Fibroblast of lung (primary cell): Measurements from ENCODE around the gene IP6K3. TPM values are rescaled to one million over a fixed set of nuclear protein-coding genes. Genes with fewer than 3 reads are reported as not detected.

ENCODE experiments used
- DNase-seq, 2 donors: peaks; one replicate each; pipeline versions ENCODE4 v3.0.0 to v3.0.0-alpha.2; 2010; ENCODE audit warnings: low read depth in 2 of 2
- H2AFZ ChIP-seq: 2 replicates; pipeline ENCODE4 v1.5.1; 2012; ENCODE audit warnings: low read length, control low read depth, inconsistent platforms
- H3K27ac ChIP-seq: 2 replicates; pipeline ENCODE4 v1.5.1; 2011; ENCODE audit warnings: low read length, control low read depth; ENCODE audit not compliant: insufficient read depth
- H3K27me3 ChIP-seq: 2 replicates; pipeline ENCODE4 v1.5.1; 2011; ENCODE audit warnings: mild to moderate bottlenecking, low read length; ENCODE audit not compliant: control insufficient read depth, insufficient read depth
- H3K36me3 ChIP-seq: 2 replicates; pipeline ENCODE4 v1.5.1; 2011; ENCODE audit warnings: low read length; ENCODE audit not compliant: control insufficient read depth, insufficient read depth
- H3K4me1 ChIP-seq: 2 replicates; pipeline ENCODE4 v1.5.1; 2011; ENCODE audit warnings: low read length; ENCODE audit not compliant: control insufficient read depth, insufficient read depth; ENCODE audit errors: extremely low read depth
- H3K4me2 ChIP-seq: 2 replicates; pipeline ENCODE4 v1.5.1; 2011; ENCODE audit warnings: low read length, control low read depth; ENCODE audit not compliant: insufficient read depth; ENCODE audit errors: extremely low read depth
- H3K4me3 ChIP-seq, 4 experiments: fragments of 200-600 bp in 1 of 4; sonication (generic) in 1 of 4; replicated peaks in 1 of 4; 2 replicates each; pipeline ENCODE4 v1.5.1; 2011 to 2016; ENCODE audit warnings: low read length in 4 of 4, low read depth in 3 of 4, mild to moderate bottlenecking in 3 of 4, control low read depth in 2 of 4, inconsistent platforms in 1 of 4, mixed read lengths in 1 of 4; ENCODE audit not compliant: insufficient read depth in 1 of 4; ENCODE audit errors: control extremely low read depth in 1 of 4
- H3K79me2 ChIP-seq: 2 replicates; pipeline ENCODE4 v1.5.1; 2012; ENCODE audit warnings: mild to moderate bottlenecking, low read length, inconsistent platforms; ENCODE audit not compliant: control insufficient read depth, insufficient read depth
- H3K9ac ChIP-seq: 2 replicates; pipeline ENCODE4 v1.5.1; 2011; ENCODE audit warnings: mild to moderate bottlenecking, low read length, control low read depth; ENCODE audit not compliant: insufficient read depth
- H3K9me3 ChIP-seq: 2 replicates; pipeline ENCODE4 v1.5.1; 2012; ENCODE audit warnings: low read depth, low read length; ENCODE audit not compliant: control insufficient read depth, insufficient read depth
- H4K20me1 ChIP-seq: 2 replicates; pipeline ENCODE4 v1.5.1; 2011; ENCODE audit warnings: low read length; ENCODE audit not compliant: control insufficient read depth, insufficient read depth; ENCODE audit errors: extremely low read depth
- EZH2 ChIP-seq: IDR thresholded peaks from 2 replicates; pipeline ENCODE4 v1.5.1; 2012; ENCODE audit warnings: low read length, control low read depth, mild to moderate bottlenecking; ENCODE audit errors: missing control alignments
- polyA plus RNA-seq, 2 donors: library from polyadenylated mRNA; depleted of rRNA in 1 of 2; stranded (reverse) in 1 of 2; unstranded in 1 of 2; fragments of >200 nt; gene quantifications; 2 replicates each; pipeline ENCODE4 v1.2.1, GENCODE V29; 2011 to 2012; ENCODE audit warnings: missing spikeins in 1 of 2
- total RNA-seq: library from RNA; depleted of rRNA; stranded (reverse); fragments of >200 nt; gene quantifications from 2 replicates; pipeline ENCODE4 v1.2.1, GENCODE V29; 2014
- TF ChIP-seq, protein P1 (sequence below), 2 donors: IDR thresholded peaks in 1 of 2; conservative IDR thresholded peaks in 1 of 2; 1 replicate in 1 of 2; 2 replicates in 1 of 2; pipeline ENCODE4 v1.5.1; 2011 to 2012; ENCODE audit warnings: low read length in 2 of 2, control low read depth in 1 of 2, inconsistent platforms in 1 of 2, low read depth in 1 of 2, mild to moderate bottlenecking in 1 of 2

IP6K3 gene
- total and polyA plus RNA-seq, 2 donors (not counting 1 experiment from before 2014, with no cell fraction given) = 0.84 to 5.4 TPM

DNA sequence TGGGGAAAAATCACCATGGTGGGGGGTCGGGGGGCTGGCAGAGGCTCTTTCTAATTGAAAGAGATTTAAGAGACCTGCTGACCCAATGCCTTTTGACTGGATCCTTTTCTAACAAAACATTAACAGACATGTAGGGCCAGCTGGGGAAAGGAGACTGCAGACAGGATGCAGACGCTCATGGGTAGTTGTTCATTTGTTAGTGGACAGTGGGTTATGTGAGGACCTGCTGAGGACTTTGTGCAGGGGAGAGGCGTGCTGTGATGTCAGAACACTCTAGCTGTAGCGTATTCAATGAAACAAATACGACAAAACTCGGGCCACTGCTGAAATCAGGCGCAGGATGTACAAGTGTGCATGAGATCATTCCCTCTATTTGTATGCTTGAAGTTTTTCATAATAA lies 1.2 kb downstream of the IP6K3 start:
- Histone ChIP-seq H3K79me2 (no peaks in the 10 kb centered on the region), H4K20me1 (no peaks in the 10 kb centered on the region), H3K9me3 (no peaks in the 10 kb centered on the region), H3K9ac (no peak overlapping the region), H3K27me3 (peaks cover 12% of the 10 kb centered on the region), H3K4me3 (peak overlapping the region in 2 of 4 experiments; percentile 54 to 61), H3K36me3 (no peaks in the 10 kb centered on the region), H2AFZ (no peak overlapping the region), H3K27ac (peak overlapping the region; percentile 20), H3K4me2 (no peak overlapping the region), H3K4me1 (peaks cover 10% of the 10 kb centered on the region)
- no peak for TF ChIP-seq EZH2
- TF ChIP-seq, protein P1, sequence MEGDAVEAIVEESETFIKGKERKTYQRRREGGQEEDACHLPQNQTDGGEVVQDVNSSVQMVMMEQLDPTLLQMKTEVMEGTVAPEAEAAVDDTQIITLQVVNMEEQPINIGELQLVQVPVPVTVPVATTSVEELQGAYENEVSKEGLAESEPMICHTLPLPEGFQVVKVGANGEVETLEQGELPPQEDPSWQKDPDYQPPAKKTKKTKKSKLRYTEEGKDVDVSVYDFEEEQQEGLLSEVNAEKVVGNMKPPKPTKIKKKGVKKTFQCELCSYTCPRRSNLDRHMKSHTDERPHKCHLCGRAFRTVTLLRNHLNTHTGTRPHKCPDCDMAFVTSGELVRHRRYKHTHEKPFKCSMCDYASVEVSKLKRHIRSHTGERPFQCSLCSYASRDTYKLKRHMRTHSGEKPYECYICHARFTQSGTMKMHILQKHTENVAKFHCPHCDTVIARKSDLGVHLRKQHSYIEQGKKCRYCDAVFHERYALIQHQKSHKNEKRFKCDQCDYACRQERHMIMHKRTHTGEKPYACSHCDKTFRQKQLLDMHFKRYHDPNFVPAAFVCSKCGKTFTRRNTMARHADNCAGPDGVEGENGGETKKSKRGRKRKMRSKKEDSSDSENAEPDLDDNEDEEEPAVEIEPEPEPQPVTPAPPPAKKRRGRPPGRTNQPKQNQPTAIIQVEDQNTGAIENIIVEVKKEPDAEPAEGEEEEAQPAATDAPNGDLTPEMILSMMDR (conservative IDR thresholded peaks at IDR 0.05 in 1 of 2, IDR thresholded peaks at IDR 0.05 in 1 of 2; ENCODE audit: low read depth in 1 of 2, low read length in 2 of 2) = no peak
- peak in 1 of 2 donors; percentile 65 for DNase-seq

GRCh38 chr6:33744895-33745546 lies 1.7 kb downstream of the IP6K3 start:
- Histone ChIP-seq H3K4me3 (peak overlapping the region in 2 of 4 experiments; percentile 54 to 61), H3K9me3 (no peaks in the 10 kb centered on the region), H3K9ac (no peak overlapping the region), H3K27ac (no peak overlapping the region), H3K4me1 (peaks cover 8% of the 10 kb centered on the region), H3K27me3 (peaks cover 16% of the 10 kb centered on the region), H3K4me2 (no peak overlapping the region), H3K79me2 (no peaks in the 10 kb centered on the region), H3K36me3 (no peaks in the 10 kb centered on the region), H2AFZ (no peak overlapping the region), H4K20me1 (no peaks in the 10 kb centered on the region)
- DNase-seq = no peak
- TF ChIP-seq, protein P1 (conservative IDR thresholded peaks at IDR 0.05 in 1 of 2, IDR thresholded peaks at IDR 0.05 in 1 of 2; ENCODE audit: low read depth in 1 of 2, low read length in 2 of 2) = no peak
- TF ChIP-seq EZH2 = no peak

- H3K4me3 ChIP-seq = peak overlapping the region in 1 of 4 experiments; percentile 38
- no peaks in the 10 kb centered on the region for H3K9me3 ChIP-seq
- H3K27me3 ChIP-seq = peaks cover 16% of the 10 kb centered on the region
- no peak overlapping the region for H3K27ac ChIP-seq
- H3K4me2 ChIP-seq = no peak overlapping the region
- no peaks in the 10 kb centered on the region for H3K36me3 ChIP-seq
- TF ChIP-seq, protein P1 (conservative IDR thresholded peaks at IDR 0.05 in 1 of 2, IDR thresholded peaks at IDR 0.05 in 1 of 2; ENCODE audit: low read depth in 1 of 2, low read length in 2 of 2) = peak; percentile 94
- TF ChIP-seq EZH2 = no peak
- H3K9ac ChIP-seq = no peak overlapping the region
- peaks cover 8% of the 10 kb centered on the region for H3K4me1 ChIP-seq
- H4K20me1 ChIP-seq = no peaks in the 10 kb centered on the region
- DNase-seq = peak; percentile 59 to 75
- no peak overlapping the region for H2AFZ ChIP-seq
- no peaks in the 10 kb centered on the region for H3K79me2 ChIP-seq
Observed at GRCh38 chr6:33744001-33744848, 2.5 kb downstream of the IP6K3 start.
